GM12892 (cell line): ENCODE results near the gene ARHGEF4.

Source experiments
- POLR2A ChIP-seq: IDR thresholded peaks from 2 replicates; pipeline ENCODE4 v1.6.1; 2011; ENCODE audit warnings: low read depth, low read length, control low read depth
- POLR2AphosphoS5 ChIP-seq: IDR thresholded peaks from 2 replicates; pipeline ENCODE4 v1.6.1; 2011; ENCODE audit warnings: low read depth, low read length, control low read depth
- TAF1 ChIP-seq: IDR thresholded peaks from 2 replicates; pipeline ENCODE4 v1.6.1; 2011; ENCODE audit warnings: low read depth, mild to moderate bottlenecking, control low read depth, low read length, borderline replicate concordance

GRCh38 chr2:130835766-130836015, 1.0 kb upstream of the ARHGEF4 start:
- TF ChIP-seq POLR2A (no peak), POLR2AphosphoS5 (no peak), TAF1 (no peak)
